ENCODE data around the gene YEATS2. TPM values are rescaled to one million over a fixed set of nuclear protein-coding genes. Genes with fewer than 3 reads are reported as not detected.

Gene YEATS2
- 10 to 100 TPM; 23.1 to 25.8 (median 25.2) TPM for total RNA-seq
- 30.3 TPM for total RNA-seq (2013)

GRCh38 chr3:183697610-183698317 is at the start of gene YEATS2:
TSS of gene YEATS2 (plus strand) at chr3:183697797. CDS start at chr3:183715163, 17,366 bp downstream.
- WGBS (ENCODE audit: insufficient coverage): under 1% methylated on average over 89 of the region's 89 CpGs
- Mint-ChIP-seq H3K4me3 (peak within 1 kb of the TSS; percentile 92), H3K36me3 (no peaks in the 10 kb centered on the region), H3K27me3 (ENCODE audit: low read depth in 2 of 2) (no peaks in the 10 kb centered on the region), H3K27ac (peak within 1 kb of the TSS; percentile 66 to 83), H3K4me1 (peaks cover 29 to 36% of the 10 kb centered on the region in 2 donors), H3K9me3 (no peaks in the 10 kb centered on the region)
- no peaks in the 10 kb centered on the region for H3K27me3 ChIP-seq (ENCODE audit: control insufficient read depth, insufficient read depth, low read length)
- peaks cover 9% of the 10 kb centered on the region for H3K4me1 ChIP-seq (ENCODE audit: control insufficient read depth, insufficient read depth, low read length)
- H3K27ac ChIP-seq (ENCODE audit: low read length): peak within 1 kb of the TSS; percentile 68
- H3K36me3 ChIP-seq (ENCODE audit: control insufficient read depth, insufficient read depth, low read length): peaks cover 2% of the 10 kb centered on the region
- H3K9me3 ChIP-seq (ENCODE audit: control insufficient read depth, insufficient read depth, low read length): no peaks in the 10 kb centered on the region
- intact Hi-C loops (cut with micrococcal nuclease): loop anchor here (2.0 kb wide), 1 partner anchor 61 kb away; no protein-coding TSS in a partner anchor
- TF ChIP-seq CTCF (IDR thresholded peaks at IDR 0.05): no peak
- ATAC-seq (peak; percentile 90 to 94 (median 90)), DNase-seq (peak; percentile 64 to 86)
- peak within 1 kb of the TSS; percentile 94 for H3K4me3 ChIP-seq (ENCODE audit: low read length)

- H3K4me3 Mint-ChIP-seq: no peak overlapping the region
- peaks cover 32% of the 10 kb centered on the region for H3K36me3 Mint-ChIP-seq
- intact Hi-C loops (cut with micrococcal nuclease): no loop called here
- H3K4me1 ChIP-seq (ENCODE audit: control insufficient read depth, insufficient read depth, low read length): no peaks in the 10 kb centered on the region
- peaks cover 6 to 13% of the 10 kb centered on the region in 2 donors for H3K9me3 Mint-ChIP-seq
- no peak overlapping the region for H3K27ac Mint-ChIP-seq
- WGBS (ENCODE audit: insufficient coverage): 98% methylated on average over 4 of the region's 4 CpGs
- DNase-seq (no peak), ATAC-seq (no peak)
- H3K27ac ChIP-seq (ENCODE audit: low read length): no peak overlapping the region
- no peaks in the 10 kb centered on the region for H3K27me3 ChIP-seq (ENCODE audit: control insufficient read depth, insufficient read depth, low read length)
- peaks cover 8 to 14% of the 10 kb centered on the region in 2 donors for H3K4me1 Mint-ChIP-seq
- H3K9me3 ChIP-seq (ENCODE audit: control insufficient read depth, insufficient read depth, low read length): peaks cover 25% of the 10 kb centered on the region
- H3K4me3 ChIP-seq (ENCODE audit: low read length): no peak overlapping the region
- H3K36me3 ChIP-seq (ENCODE audit: control insufficient read depth, insufficient read depth, low read length): peaks cover 35% of the 10 kb centered on the region
- H3K27me3 Mint-ChIP-seq (ENCODE audit: low read depth in 2 of 2): no peaks in the 10 kb centered on the region
- TF ChIP-seq CTCF (IDR thresholded peaks at IDR 0.05): no peak
Observed at GRCh38 chr3:183650554-183650953, 47.0 kb upstream of the YEATS2 start.

- Mint-ChIP-seq H3K27me3 (ENCODE audit: low read depth in 2 of 2) (no peaks in the 10 kb centered on the region), H3K36me3 (peaks cover 44% of the 10 kb centered on the region), H3K4me3 (no peak overlapping the region), H3K4me1 (peaks cover 15 to 29% of the 10 kb centered on the region in 2 donors), H3K9me3 (peaks cover 8 to 16% of the 10 kb centered on the region in 2 donors), H3K27ac (peak overlapping the region; percentile 36 to 64)
- DNase-seq (peak in 1 of 2 donors; percentile 28), ATAC-seq (no peak)
- peaks cover 35% of the 10 kb centered on the region for H3K36me3 ChIP-seq (ENCODE audit: control insufficient read depth, insufficient read depth, low read length)
- no peaks in the 10 kb centered on the region for H3K4me1 ChIP-seq (ENCODE audit: control insufficient read depth, insufficient read depth, low read length)
- WGBS (ENCODE audit: insufficient coverage): 92% methylated on average over 5 of the region's 6 CpGs
- intact Hi-C loops (cut with micrococcal nuclease): no loop called here
- no peak overlapping the region for H3K27ac ChIP-seq (ENCODE audit: low read length)
- H3K9me3 ChIP-seq (ENCODE audit: control insufficient read depth, insufficient read depth, low read length): peaks cover 27% of the 10 kb centered on the region
- no peak overlapping the region for H3K4me3 ChIP-seq (ENCODE audit: low read length)
- no peaks in the 10 kb centered on the region for H3K27me3 ChIP-seq (ENCODE audit: control insufficient read depth, insufficient read depth, low read length)
- TF ChIP-seq CTCF (IDR thresholded peaks at IDR 0.05): no peak
Observed at GRCh38 chr3:183653209-183654064, 44.2 kb upstream of the YEATS2 start.
